ENCODE data around the gene CXorf66. TPM values are rescaled to one million over a fixed set of nuclear protein-coding genes. Genes with fewer than 3 reads are reported as not detected.
A peak's percentile ranks its signal among the peaks of the same experiment; 100 is the strongest.

Gene CXorf66
- total and polyA plus RNA-seq, 2 of the 13 experiments (the other 11 are each of a cell fraction or from before 2014, with no cell fraction given): not detected

- TF ChIP-seq ZNF687 (CRISPR knock-in tag; IDR thresholded peaks at IDR 0.05) (peak; percentile 45; the same call in 1 of the 2 replicates), ZSCAN20 (CRISPR knock-in tag; IDR thresholded peaks at IDR 0.05; ENCODE audit: borderline replicate concordance) (no peak), MEIS2 (CRISPR knock-in tag; IDR thresholded peaks at IDR 0.05) (no peak), CREB3 (CRISPR knock-in tag; IDR thresholded peaks at IDR 0.05) (no peak), POGZ (CRISPR knock-in tag; IDR thresholded peaks at IDR 0.05) (no peak), ZNF142 (CRISPR knock-in tag; IDR thresholded peaks at IDR 0.05) (no peak), ZNF317 (CRISPR knock-in tag; IDR thresholded peaks at IDR 0.05) (no peak), SPEN (CRISPR knock-in tag; IDR thresholded peaks at IDR 0.05; ENCODE audit: low read depth) (no peak), AGO1 (IDR thresholded peaks at IDR 0.05; ENCODE audit: low read depth, low read length, poor library complexity, severe bottlenecking) (no peak), SOX13 (IDR thresholded peaks at IDR 0.05) (no peak), SOX13 (CRISPR knock-in tag; conservative IDR thresholded peaks at IDR 0.05 in 1 of 2, IDR thresholded peaks at IDR 0.05 in 1 of 2) (no peak), ZSCAN9 (CRISPR knock-in tag; IDR thresholded peaks at IDR 0.05; ENCODE audit: borderline replicate concordance) (no peak), ARNT (IDR thresholded peaks at IDR 0.05) (no peak)
These were observed 32.2 kb downstream of the CXorf66 start, which contains the start of gene ATP11C (continued) for GRCh38 chrX:139932901-139933796.
